Suppressor macrophage treated with lipopolysaccharide for 1 hour (primary cell): Measurements from ENCODE around the gene ARMH1.

ENCODE experiments used
- DNase-seq, 3 donors: peaks; one replicate each; pipeline ENCODE4 v3.0.0-alpha.2; 2020 to 2022

ARMH1 gene

DNA sequence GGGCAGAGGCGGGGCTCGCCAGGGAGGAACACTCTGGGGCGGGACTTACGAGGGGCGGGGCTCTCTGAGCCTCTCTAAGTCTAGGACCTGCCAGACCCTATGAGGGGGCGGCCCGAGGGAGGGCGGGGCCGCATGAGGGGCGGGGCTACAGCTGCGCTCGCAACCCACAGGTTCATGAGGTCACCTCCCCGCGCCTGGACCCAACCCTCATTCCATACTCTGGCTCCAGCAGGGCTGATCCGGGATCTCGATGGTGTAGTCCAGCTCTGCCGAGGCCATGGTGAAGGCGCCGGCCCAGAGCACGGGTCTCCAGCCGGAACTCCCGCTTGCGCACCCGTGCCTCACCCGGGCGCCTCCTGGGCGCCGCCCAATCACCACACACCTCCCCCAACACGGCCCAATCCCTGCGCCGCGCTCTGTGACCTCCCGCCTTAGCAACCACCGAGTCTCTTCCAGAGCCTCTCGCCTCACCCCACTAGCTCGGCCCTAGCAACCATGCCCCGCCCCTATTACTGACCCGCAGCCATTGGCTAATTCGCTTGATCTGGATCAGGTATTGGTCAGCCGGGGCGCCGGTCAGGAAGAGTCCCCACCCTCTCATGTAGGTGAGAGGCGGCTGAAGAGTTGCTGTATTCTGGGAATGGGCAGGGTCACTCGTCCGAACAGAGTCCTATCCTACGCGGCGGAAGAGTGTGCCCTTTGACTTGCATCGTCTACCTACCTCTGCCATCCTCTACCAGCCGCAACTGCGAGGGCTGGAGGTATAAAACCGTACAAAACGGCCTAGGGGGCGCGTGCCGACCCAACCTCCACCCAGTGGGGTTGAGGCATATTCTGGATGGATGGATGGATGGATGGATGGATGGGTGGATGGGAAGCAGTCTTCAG lies at the start of gene ARMH1, which contains the start of gene TMEM53:
Gene ARMH1 (plus strand): TSS at position 602 of the 888 bp plus-strand sequence. CDS start 14,984 bp downstream, outside the sequence.
Gene TMEM53 (minus strand): TSS at position 369 of the 888 bp plus-strand sequence. CDS start 90 bp downstream, at position 279.
- peak; percentile 98 to 99 (median 99) for DNase-seq

DNA sequence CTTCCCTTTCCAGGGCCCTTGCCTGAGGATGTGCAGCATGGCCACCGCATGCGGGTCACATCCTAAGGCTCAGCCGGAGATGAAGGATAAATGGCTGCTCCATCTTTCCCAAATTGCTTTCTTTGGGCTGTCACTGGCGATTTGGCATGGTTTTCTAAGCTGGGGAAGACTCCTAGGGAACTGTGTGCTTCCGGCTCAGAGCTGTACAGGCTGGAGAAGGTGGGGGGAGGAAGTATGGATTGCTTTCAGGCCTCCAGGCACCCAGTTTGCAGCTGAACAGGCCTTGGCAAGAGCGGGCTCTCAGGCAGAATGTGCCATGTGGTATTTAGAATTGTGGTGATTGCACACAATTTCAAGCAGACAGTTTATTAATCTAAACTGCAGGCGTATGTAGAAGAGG lies 49.2 kb upstream of the ARMH1 start:
- DNase-seq: no peak

DNA sequence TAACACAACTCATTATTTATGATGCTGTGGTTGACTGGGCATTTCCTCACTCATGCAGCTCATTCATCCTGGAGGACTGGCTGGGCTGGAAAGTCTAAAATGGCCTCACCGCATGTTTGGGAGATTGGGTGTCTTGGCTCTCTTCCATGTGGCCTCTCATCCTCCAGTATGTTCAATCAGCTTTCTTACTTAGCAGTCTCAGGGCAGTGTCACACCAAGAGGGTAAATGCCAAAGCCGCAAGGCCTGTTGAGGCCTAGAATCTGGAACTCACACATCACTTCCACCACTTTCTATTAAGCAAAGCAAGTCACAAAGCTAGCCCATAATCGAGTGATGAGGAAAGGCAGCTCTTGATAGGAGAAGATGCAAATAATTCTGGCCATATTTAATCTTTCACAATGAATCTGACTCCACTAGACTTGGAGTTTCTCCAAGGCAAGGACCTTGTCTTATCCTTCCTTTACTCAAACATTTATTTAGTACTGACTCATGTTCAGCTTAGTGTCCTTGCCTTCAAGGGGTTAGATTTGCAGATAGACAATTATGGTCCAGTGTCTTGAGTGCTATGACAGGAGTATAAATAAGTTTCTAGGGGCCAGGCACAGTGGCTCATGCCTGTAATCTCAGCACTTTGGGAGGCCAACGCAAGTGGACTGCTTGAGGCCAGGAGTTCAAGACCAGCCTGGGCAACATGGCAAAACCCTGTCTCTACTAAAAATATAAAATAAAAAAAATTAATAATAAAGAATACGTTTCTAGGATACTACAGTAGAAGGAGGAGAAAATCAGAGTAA lies 45.4 kb upstream of the ARMH1 start:
- DNase-seq: no peak

DNA sequence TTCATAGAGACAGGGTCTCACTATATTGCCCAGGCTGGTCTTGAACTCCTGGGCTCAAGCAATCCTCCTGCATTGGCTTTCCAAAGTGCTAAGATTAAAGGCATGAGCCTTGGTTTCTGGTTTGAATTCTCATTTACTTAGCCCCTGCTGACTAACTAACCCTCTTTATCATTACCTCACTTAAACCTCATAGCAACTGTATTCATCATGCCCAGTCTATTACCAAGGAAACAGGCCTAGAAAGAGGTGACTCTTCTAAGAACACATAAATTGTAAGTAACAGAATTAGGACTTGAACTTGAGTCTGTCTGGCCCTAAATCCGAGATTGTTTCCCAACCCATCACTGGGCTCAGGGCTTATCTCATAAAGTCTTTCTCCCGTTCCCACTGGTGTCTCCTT lies 44.4 kb upstream of the ARMH1 start:
- DNase-seq: no peak

DNA sequence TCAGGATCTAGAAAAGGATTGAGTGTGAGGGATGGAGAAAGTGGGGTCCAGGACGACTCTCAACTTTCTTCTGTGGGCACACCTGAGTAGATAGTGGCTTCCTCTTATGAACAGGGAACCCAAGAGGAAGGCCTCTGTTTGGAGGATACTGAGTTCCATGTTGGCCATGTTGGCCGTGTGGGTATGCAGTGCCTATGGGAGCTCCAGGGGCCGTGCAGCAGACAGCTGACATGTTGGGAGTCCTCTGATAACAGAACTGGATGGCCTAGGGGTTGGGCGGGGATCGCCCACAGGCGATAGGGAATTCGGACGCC lies 43.2 kb upstream of the ARMH1 start:
- no peak for DNase-seq

DNA sequence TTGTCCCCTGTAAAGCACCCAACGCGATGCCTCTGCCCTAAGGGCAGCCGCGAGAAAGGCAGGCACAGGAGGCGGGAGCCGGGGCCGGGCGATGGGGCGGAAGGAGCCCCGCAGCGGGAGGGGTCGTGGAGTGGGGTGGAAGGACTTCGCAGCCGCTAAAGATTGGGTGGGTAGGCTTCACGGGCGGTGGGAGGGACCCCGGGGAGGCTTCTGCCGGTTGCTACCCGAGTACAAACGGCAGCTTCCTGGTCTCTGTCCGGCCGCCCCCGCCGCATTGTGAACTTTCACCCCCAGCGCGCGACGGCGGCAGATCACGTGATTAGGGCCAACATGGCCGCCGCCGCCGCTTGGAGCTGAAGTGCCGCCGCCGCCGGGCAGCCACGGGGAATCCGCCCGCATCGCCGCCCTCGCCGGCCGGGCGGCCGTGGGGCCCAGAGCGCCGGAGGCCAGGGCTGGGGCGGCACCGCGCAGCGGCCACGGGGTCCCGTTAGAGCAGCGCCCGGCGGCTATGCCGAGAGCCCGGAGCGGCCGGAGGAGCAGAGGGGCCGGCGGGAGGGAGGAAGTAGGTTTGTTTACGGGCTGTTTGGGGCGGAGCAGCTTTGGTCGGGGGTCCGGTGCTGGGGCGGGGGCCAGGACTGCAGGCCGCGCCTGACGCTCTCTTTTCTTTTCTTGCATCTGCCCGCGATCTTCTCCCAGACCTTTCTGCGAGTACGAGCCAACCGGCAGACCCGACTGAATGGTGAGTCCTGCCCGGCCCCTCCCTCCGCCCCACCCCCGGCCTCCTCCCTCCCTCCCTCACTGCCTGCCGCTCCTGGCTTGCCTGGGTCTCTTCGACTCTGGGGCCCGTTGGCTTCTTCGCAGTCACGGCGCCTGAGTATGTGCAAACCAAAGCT lies 42.6 kb upstream of the ARMH1 start:
- DNase-seq: peak; percentile 90 to 96 (median 96)

DNA sequence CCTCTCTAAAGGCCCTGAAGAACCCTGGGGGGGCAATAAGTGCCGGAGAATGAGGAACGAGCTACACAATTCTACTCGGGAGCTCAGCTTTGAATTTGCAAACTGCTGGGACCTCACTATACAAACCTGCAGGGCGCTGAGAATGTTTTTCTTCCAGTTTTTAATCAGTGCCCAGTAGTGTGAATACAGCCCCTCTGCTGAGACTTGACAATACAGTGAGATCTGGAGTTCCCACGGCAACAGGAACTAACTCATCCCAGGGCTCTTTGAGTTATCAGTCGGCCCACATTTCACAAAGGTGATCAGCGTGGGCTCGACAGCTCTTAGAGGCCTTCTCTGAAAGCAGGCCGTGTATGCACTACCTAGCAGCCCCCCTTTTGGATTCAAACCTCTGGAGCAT lies 41.9 kb upstream of the ARMH1 start:
- peak in 2 of 3 donors; percentile 18 to 21 for DNase-seq

DNA sequence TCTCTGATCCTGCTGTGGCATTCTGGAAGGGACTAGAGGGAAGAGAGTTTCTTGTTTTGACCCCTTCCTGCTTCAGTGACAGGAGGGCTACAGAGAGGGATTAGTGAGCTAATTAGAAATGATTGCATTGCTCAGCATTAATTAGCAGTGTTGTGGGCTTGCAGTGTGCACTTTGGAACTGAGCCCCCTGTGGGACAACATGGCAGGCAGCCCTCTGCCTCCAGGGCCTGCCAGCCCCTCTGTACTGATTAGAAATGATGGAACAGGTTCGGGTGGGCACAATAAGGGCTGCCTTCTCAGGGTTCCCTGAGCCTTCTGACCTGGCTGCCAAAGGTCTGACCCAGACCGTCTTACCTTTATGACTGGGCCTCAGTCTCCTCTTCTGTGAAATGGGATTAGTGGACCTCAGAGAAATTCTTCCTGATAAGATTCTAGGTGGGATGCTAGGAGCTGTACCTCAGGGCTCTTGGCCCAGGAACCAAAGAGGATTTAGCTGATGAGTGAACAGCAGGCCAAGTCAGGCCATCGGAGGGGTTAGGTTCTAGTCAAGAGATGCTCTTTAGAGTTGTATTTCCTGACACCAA lies 39.8 kb upstream of the ARMH1 start:
- no peak for DNase-seq

DNA sequence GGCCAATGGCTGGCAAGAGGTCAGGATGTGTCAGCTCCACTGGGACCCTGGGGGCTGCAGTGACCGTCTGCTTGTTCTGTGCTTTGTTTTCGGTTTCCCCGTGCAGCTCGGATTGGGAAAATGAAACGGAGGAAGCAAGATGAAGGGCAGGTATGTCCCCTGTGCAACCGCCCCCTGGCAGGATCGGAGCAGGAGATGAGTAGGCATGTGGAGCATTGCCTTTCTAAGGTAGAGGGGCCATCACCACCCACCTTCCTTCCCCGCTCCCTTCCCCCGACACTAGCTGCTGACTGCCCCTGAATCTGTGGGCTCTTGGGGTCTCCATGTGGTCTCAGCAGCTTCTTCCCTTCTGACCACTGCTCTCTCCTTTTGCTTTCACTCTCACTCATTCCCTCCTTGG lies 39.1 kb upstream of the ARMH1 start:
- no peak for DNase-seq

DNA sequence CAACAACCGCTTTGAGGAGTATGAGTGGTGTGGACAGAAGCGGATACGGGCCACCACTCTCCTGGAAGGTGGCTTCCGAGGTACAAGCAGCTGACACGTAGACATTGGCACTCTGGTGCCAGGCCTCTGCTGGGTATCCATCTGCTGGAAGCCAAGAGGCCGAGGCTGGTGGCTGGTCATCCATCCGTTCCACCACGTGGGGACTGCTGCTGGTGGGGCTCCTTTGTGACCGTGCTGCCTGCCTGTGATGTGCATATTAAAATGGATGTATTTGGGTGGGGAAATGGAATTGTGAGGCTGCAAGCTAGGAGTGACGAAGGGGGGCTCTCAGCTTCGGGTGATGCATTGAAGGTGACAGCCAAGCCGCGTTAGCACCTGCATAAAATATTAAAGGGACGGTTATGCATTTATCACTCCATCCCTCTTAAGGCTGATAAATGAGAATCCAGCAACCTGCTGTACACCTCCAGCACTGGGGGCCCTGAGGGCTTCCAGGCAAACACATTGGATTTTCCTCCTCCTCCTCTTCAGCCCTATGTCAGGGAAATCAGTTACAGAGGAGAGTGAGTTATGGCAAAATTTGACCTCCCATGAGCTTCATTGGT lies 38.3 kb upstream of the ARMH1 start:
- DNase-seq: no peak

DNA sequence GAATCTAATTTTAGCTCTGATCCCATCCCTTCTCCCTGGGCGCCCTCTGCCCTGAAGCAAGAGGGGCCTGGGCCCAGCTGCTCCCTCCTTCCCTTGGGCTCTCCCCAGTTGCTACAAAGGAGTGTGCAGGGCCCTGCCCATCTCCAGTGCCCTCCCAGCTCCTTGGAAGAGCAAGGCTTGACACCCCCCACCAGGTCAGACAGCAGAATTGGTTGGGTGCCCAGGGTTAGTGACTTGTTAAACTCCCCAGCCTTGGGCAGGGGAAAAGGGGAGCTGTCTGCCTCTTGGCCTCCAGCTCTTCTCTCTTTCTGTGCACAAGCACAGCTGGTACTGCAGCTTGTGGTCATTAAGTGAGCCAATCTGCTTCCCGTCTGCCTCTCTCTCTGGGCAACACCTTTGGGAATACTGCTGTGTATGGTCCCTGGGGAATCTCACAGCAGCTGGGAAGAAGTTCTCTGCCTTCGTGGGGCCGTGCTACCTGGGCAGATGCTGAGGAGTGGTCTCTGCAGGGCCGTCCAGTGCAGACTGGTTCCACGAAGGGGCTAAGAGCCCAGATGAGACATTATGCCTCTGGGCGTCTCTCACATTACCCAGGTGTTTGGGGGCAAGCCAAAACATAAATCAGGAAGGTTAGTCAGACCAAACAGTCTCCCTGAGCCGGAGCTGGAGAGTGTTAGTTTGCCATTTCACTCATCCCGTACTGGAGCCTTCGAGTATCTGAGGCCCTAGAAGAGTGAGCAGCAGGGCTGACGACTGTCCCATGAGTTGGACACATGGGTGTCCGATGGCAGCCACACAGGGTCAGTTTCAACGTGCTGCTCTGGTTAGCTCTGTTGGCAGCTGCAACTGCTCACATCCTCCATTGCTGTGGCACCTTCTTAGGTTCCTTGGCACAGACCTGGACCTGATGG lies 37.6 kb upstream of the ARMH1 start:
- DNase-seq: no peak

DNA sequence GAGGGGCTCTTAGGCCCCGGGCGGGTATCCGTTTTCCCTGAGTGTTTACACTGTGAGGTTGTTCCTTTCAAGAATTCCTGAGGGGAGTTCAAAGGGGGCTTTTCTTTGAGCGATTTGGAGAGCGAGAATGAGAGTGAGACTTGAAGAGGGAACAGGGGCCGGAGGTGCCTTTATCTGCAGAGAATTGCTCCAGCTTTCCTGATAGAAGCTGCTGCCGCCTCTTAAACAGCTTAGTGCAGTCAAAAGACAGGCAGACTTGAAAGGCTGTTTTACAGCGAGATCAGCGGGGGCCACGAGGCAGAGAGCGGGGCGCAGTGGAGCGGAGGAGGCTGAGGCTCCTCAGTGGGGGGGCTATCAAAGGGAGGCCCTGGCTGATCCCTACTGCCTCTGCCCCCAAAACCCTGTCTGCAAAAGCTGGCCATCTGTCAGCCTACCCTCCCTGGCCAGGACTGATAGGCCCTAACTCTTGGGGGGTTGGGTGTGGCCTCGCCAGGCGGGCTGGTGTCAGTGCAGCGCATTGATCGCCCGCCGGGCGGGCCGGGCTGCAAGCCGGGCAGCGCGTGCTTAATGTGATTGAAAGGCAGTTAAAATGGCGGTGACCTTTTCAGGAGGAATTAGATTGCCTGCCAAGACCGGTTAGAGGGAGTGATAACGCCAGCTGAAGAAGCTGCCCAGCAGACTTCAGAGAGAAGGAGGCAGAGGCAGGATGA lies 36.7 kb upstream of the ARMH1 start:
- DNase-seq: no peak

DNA sequence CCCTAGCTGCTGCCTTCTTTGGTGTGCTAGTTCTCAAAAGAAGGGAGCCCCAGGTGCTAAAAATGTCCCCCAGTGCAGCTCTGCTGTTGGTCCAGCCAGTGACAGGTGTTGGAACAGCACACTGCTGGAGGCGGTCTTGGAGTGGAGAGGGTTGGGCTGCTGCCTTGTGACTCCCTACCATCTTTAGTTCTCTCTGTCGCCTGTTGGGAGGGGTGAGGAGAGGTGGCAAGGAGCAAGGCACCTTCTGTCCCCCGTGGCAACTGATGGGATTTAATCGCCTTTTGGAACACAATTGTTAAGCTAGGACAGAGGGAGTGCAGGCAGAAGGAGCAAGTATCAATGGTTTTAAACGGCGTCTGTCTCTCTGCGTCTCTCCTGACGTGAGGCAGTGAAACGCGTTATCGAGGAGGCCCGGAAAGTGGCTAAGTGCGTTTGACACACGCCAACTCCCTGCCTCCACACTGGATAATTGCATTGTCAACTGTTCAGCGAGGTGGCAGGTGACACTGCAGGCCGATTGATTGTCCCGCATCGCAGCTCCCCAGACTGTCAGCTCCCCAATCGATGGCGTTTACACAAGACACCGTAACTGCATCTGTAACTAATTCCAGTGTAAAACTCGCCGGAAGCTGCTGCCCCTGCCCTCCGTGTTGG lies 34.2 kb upstream of the ARMH1 start:
- no peak for DNase-seq

DNA sequence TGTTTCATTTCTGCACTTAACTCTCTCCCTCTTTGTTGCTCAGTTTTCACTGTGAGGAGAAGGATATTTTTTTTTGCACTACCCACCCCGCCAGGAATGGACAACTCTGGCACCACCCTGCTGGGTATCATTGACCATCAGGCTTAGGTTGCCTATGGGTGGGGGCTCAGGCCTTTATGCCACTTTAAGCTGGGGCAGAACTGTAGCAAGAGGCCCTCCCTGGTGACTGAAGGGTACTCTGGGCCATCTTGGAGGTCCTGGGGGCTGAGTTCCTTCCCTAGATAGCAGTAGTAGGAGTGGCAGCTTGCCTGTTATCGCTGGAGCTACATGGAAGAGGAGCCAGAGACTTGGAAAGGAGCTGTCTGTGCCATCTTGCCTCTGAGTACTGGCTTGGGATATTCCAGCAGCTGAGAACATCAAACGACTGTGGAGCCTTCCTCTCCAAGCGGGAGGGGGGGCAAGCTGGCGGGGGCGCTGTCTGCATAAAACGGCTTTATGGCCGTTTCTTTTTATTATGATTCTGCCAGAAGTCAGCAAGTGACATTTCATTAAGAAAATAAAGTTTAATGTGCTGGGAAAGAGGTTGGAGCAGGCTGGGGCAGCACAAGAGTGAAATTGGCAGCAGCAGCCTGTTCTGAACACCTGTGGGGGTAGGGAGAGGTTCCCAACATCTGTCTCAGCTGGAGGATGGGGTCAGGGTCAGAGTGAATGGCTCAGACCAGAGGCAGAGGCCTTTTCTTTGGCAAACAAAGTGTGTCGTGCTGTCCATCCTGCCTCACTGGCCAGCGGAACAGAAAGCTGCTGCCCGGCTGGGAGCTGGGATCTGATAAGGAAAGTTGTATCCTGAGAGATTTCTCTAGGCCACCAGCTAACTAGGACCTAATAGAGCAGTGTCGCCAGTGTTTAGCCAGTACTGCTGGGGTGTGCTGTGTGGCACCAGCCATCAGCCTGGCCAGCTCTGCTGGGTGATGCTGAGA lies 33.1 kb upstream of the ARMH1 start:
- no peak for DNase-seq

DNA sequence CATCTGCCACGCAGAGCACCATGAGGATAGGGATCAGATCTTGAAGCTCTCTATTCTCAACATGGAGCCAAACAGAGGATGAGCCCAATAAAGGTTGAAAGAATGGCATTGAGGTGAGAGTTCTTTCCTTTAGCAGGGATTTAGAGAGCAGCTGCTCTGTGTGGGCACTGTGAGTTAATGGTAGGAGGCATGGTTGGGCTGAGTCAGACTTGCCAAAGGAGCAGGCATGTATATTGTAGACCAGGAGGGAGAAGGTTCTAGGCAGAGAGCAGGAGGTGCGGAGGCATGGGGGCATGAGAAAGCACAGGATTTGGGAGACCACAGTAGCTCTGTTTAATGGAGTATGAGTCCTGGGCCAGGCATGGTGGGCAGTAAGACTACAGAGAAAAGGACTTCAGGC lies 32.3 kb upstream of the ARMH1 start:
- DNase-seq: no peak

DNA sequence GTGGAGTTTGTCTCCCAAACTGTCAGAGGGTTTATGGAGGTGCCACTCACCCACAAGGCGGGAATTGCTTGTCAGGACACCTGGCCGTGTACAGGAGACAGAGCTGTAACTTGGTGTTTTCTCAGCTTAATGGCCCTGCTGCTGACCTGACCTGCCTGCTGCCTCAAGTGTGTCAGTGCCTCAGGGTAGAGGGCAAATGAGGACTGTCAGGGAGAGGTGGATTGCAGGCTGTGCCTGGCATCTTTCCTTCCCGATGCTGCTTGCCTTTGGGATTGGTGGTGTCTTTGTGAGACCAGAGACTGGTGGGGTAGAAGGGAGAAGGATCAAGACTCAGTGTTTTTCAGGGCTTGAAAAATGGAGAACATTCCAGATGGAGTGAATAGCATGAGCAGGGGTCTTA lies 31.6 kb upstream of the ARMH1 start:
- no peak for DNase-seq

DNA sequence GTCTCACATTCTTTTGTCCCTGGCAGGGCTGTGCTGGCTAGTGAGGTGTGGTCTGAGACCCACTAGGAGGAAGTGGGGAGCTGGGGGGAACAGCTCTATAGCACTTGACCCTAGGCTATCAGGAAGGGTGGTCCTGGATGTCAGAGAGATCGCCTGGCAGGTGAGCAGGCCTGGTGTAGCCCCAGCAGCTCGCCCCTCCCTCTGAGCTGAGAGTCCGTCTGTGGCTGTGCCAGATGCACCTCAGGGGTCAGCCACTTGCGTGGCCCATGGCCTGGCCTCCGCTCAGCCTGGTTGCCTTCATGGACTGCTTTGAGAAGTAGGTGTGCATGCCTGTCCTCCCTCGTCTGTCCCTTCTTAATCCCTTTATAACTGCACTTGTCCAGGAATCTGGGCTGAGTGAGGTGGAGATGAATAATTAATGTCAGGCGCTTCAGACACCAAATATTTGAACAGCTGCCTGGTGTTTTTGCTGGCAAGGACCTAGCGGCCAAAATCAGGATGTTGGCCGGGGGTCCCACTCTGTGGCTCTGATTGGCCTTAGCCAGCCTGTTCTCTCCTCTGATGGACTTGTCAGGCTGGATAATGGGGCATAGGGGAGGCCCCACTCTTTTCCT lies 30.7 kb upstream of the ARMH1 start:
- no peak for DNase-seq

DNA sequence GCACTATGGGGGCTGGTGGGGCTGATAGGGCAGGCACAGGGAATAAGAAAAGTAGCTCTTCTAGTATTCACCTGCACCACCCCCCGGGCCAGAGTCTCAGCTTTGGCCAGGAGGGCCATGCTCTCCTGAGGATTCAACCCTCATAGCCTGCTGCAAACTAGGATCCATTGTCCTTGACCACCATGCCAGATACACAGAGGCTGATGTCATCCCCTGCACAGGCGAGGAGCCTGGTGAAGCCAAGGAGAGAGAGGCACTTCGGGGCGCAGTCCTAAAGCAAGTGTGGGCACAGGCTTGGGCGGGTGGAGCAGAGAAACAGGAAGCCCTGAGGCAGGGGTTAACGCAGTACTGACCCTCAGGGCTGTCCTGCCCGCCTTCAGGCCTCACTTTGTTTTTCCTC lies 29.7 kb upstream of the ARMH1 start:
- DNase-seq: no peak
